ENCODE data around the gene SH3RF3. TPM values are rescaled to one million over a fixed set of nuclear protein-coding genes. Genes with fewer than 3 reads are reported as not detected.

SH3RF3 gene
- total RNA-seq, 3 donors from 2014 or later (not counting 1 experiment from before 2014, with no cell fraction given), result 0.23 to 0.61 (median 0.34) TPM

- no peak for ATAC-seq
- Mint-ChIP-seq H3K4me1 (peaks cover 4 to 7% of the 10 kb centered on the region in 2 donors), H3K27me3 (ENCODE audit: low read depth in 2 of 2) (peaks cover 8 to 13% of the 10 kb centered on the region in 2 donors), H3K36me3 (no peaks in the 10 kb centered on the region), H3K27ac (no peak overlapping the region), H3K4me3 (no peak overlapping the region), H3K9me3 (no peaks in the 10 kb centered on the region)
- H3K27ac ChIP-seq (ENCODE audit: low read length), result no peak overlapping the region
- intact Hi-C loops (cut with micrococcal nuclease), result no loop called here
- TF ChIP-seq CTCF (IDR thresholded peaks at IDR 0.05), result no peak
- H3K4me1 ChIP-seq (ENCODE audit: control insufficient read depth, insufficient read depth, low read length), result no peaks in the 10 kb centered on the region
- no peaks in the 10 kb centered on the region for H3K9me3 ChIP-seq (ENCODE audit: control insufficient read depth, insufficient read depth, low read length)
- no peaks in the 10 kb centered on the region for H3K36me3 ChIP-seq (ENCODE audit: control insufficient read depth, insufficient read depth, low read length)
- no peaks in the 10 kb centered on the region for H3K27me3 ChIP-seq (ENCODE audit: control insufficient read depth, insufficient read depth, low read length)
- whole genome bisulfite sequencing (ENCODE audit: insufficient coverage), result 72% methylated on average over 9 of the region's 10 CpGs
- DNase-seq, result no peak
- H3K4me3 ChIP-seq (ENCODE audit: low read length), result no peak overlapping the region
Observed at GRCh38 chr2:109480486-109481195, 351.6 kb downstream of the SH3RF3 start.

GRCh38 chr2:109481196-109481555, 352.2 kb downstream of the SH3RF3 start:
- H3K4me3 ChIP-seq (ENCODE audit: low read length), result no peak overlapping the region
- intact Hi-C loops (cut with micrococcal nuclease), result no loop called here
- no peak overlapping the region for H3K27ac ChIP-seq (ENCODE audit: low read length)
- H3K4me1 ChIP-seq (ENCODE audit: control insufficient read depth, insufficient read depth, low read length), result no peaks in the 10 kb centered on the region
- H3K36me3 ChIP-seq (ENCODE audit: control insufficient read depth, insufficient read depth, low read length), result no peaks in the 10 kb centered on the region
- H3K27me3 ChIP-seq (ENCODE audit: control insufficient read depth, insufficient read depth, low read length), result no peaks in the 10 kb centered on the region
- no peak for TF ChIP-seq CTCF (IDR thresholded peaks at IDR 0.05)
- DNase-seq, result no peak
- WGBS (ENCODE audit: insufficient coverage), result 46% methylated on average over 9 of the region's 9 CpGs
- H3K9me3 ChIP-seq (ENCODE audit: control insufficient read depth, insufficient read depth, low read length), result no peaks in the 10 kb centered on the region
- Mint-ChIP-seq H3K36me3 (no peaks in the 10 kb centered on the region), H3K27ac (no peak overlapping the region), H3K9me3 (no peaks in the 10 kb centered on the region), H3K4me3 (no peak overlapping the region), H3K4me1 (peaks cover 4 to 7% of the 10 kb centered on the region in 2 donors), H3K27me3 (ENCODE audit: low read depth in 2 of 2) (peaks cover 8 to 13% of the 10 kb centered on the region in 2 donors)
- no peak for ATAC-seq

GRCh38 chr2:109481599-109481998, 352.6 kb downstream of the SH3RF3 start:
- no peaks in the 10 kb centered on the region for H3K27me3 ChIP-seq (ENCODE audit: control insufficient read depth, insufficient read depth, low read length)
- ATAC-seq, result no peak
- no peaks in the 10 kb centered on the region for H3K9me3 Mint-ChIP-seq
- H3K36me3 Mint-ChIP-seq, result no peaks in the 10 kb centered on the region
- TF ChIP-seq CTCF (IDR thresholded peaks at IDR 0.05), result no peak
- no peak overlapping the region for H3K4me3 ChIP-seq (ENCODE audit: low read length)
- 87% methylated on average over 9 of the region's 9 CpGs for WGBS (ENCODE audit: insufficient coverage)
- peaks cover 4 to 7% of the 10 kb centered on the region in 2 donors for H3K4me1 Mint-ChIP-seq
- H3K4me3 Mint-ChIP-seq, result no peak overlapping the region
- H3K27ac Mint-ChIP-seq, result no peak overlapping the region
- H3K36me3 ChIP-seq (ENCODE audit: control insufficient read depth, insufficient read depth, low read length), result no peaks in the 10 kb centered on the region
- H3K9me3 ChIP-seq (ENCODE audit: control insufficient read depth, insufficient read depth, low read length), result no peaks in the 10 kb centered on the region
- DNase-seq, result no peak
- no peak overlapping the region for H3K27ac ChIP-seq (ENCODE audit: low read length)
- intact Hi-C loops (cut with micrococcal nuclease), result no loop called here
- no peaks in the 10 kb centered on the region for H3K4me1 ChIP-seq (ENCODE audit: control insufficient read depth, insufficient read depth, low read length)
- peaks cover 8 to 13% of the 10 kb centered on the region in 2 donors for H3K27me3 Mint-ChIP-seq (ENCODE audit: low read depth in 2 of 2)

- 75% methylated on average over 15 of the region's 15 CpGs for WGBS (ENCODE audit: insufficient coverage)
- TF ChIP-seq CTCF (IDR thresholded peaks at IDR 0.05), result no peak
- DNase-seq (no peak), ATAC-seq (no peak)
- H3K4me3 ChIP-seq (ENCODE audit: low read length), result no peak overlapping the region
- Mint-ChIP-seq H3K4me1 (peaks cover 4 to 7% of the 10 kb centered on the region in 2 donors), H3K36me3 (no peaks in the 10 kb centered on the region), H3K4me3 (no peak overlapping the region), H3K27ac (no peak overlapping the region), H3K27me3 (ENCODE audit: low read depth in 2 of 2) (peaks cover 8 to 13% of the 10 kb centered on the region in 2 donors), H3K9me3 (no peaks in the 10 kb centered on the region)
- intact Hi-C loops (cut with micrococcal nuclease), result no loop called here
- no peaks in the 10 kb centered on the region for H3K27me3 ChIP-seq (ENCODE audit: control insufficient read depth, insufficient read depth, low read length)
- H3K4me1 ChIP-seq (ENCODE audit: control insufficient read depth, insufficient read depth, low read length), result no peaks in the 10 kb centered on the region
- H3K27ac ChIP-seq (ENCODE audit: low read length), result no peak overlapping the region
- H3K36me3 ChIP-seq (ENCODE audit: control insufficient read depth, insufficient read depth, low read length), result no peaks in the 10 kb centered on the region
- H3K9me3 ChIP-seq (ENCODE audit: control insufficient read depth, insufficient read depth, low read length), result no peaks in the 10 kb centered on the region
Observed at GRCh38 chr2:109482361-109482861, 353.4 kb downstream of the SH3RF3 start.
